Measurements from ENCODE around the gene TMPRSS5.

Gene TMPRSS5

GRCh38 chr11:113685654-113686359 lies 20.3 kb downstream of the TMPRSS5 start:
- H3K27me3 Mint-ChIP-seq (ENCODE audit: low read depth, poor library complexity) = peaks cover 7% of the 10 kb centered on the region
- H3K36me3 Mint-ChIP-seq (ENCODE audit: low read depth) = no peaks in the 10 kb centered on the region
- no peak for TF ChIP-seq CTCF (IDR thresholded peaks at IDR 0.05)
- no peak overlapping the region for H3K4me3 Mint-ChIP-seq
- H3K4me1 Mint-ChIP-seq = peaks cover 68% of the 10 kb centered on the region
- H3K9me3 Mint-ChIP-seq = no peaks in the 10 kb centered on the region
- no peak for DNase-seq
- H3K27ac Mint-ChIP-seq = no peak overlapping the region

- no peak overlapping the region for H3K4me3 Mint-ChIP-seq
Observed at GRCh38 chr11:113684496-113684895, 21.6 kb downstream of the TMPRSS5 start.

GRCh38 chr11:113683481-113684046 lies 22.5 kb downstream of the TMPRSS5 start:
- H3K4me3 Mint-ChIP-seq = no peak overlapping the region
- H3K36me3 Mint-ChIP-seq (ENCODE audit: low read depth) = no peaks in the 10 kb centered on the region
- no peak overlapping the region for H3K27ac Mint-ChIP-seq
- TF ChIP-seq CTCF (IDR thresholded peaks at IDR 0.05) = no peak
- no peak for DNase-seq
- H3K27me3 Mint-ChIP-seq (ENCODE audit: low read depth, poor library complexity) = peaks cover 14% of the 10 kb centered on the region
- no peaks in the 10 kb centered on the region for H3K9me3 Mint-ChIP-seq
- H3K4me1 Mint-ChIP-seq = peaks cover 77% of the 10 kb centered on the region

More at GRCh38 chr11:113684496-113684895, 21.6 kb downstream of the TMPRSS5 start:
- Mint-ChIP-seq H3K27ac (no peak overlapping the region), H3K4me1 (peaks cover 76% of the 10 kb centered on the region), H3K36me3 (ENCODE audit: low read depth) (no peaks in the 10 kb centered on the region), H3K27me3 (ENCODE audit: low read depth, poor library complexity) (peaks cover 14% of the 10 kb centered on the region), H3K9me3 (no peaks in the 10 kb centered on the region)
- no peak for DNase-seq
- no peak for TF ChIP-seq CTCF (IDR thresholded peaks at IDR 0.05)

- TF ChIP-seq CTCF (IDR thresholded peaks at IDR 0.05) = no peak
- peaks cover 62% of the 10 kb centered on the region for H3K4me1 Mint-ChIP-seq
- peaks cover 19% of the 10 kb centered on the region for H3K27me3 Mint-ChIP-seq (ENCODE audit: low read depth, poor library complexity)
- H3K27ac Mint-ChIP-seq = peak overlapping the region; percentile 94
- no peaks in the 10 kb centered on the region for H3K9me3 Mint-ChIP-seq
- DNase-seq = no peak
- H3K36me3 Mint-ChIP-seq (ENCODE audit: low read depth) = no peaks in the 10 kb centered on the region
- peak overlapping the region; percentile 16 for H3K4me3 Mint-ChIP-seq
Observed at GRCh38 chr11:113681711-113682413, 24.2 kb downstream of the TMPRSS5 start.

GRCh38 chr11:113681282-113681681 lies 24.8 kb downstream of the TMPRSS5 start:
- no peak for DNase-seq
- H3K27ac Mint-ChIP-seq = no peak overlapping the region
- no peak overlapping the region for H3K4me3 Mint-ChIP-seq
- peaks cover 62% of the 10 kb centered on the region for H3K4me1 Mint-ChIP-seq
- H3K27me3 Mint-ChIP-seq (ENCODE audit: low read depth, poor library complexity) = peaks cover 24% of the 10 kb centered on the region
- no peaks in the 10 kb centered on the region for H3K36me3 Mint-ChIP-seq (ENCODE audit: low read depth)
- no peak for TF ChIP-seq CTCF (IDR thresholded peaks at IDR 0.05)
- H3K9me3 Mint-ChIP-seq = no peaks in the 10 kb centered on the region
